Mucosa of stomach (tissue), 1 donor: ENCODE measurements around the gene ANGPTL1.
"Not testable (repeated sequence)": the region's sequence is repeated elsewhere in the genome, so short reads cannot be mapped to it uniquely, and the experiment has no call there.

Experiments used
- H3K27me3 ChIP-seq: one replicate; pipeline ENCODE4 v1.7.0; 2013; ENCODE audit warnings: mild to moderate bottlenecking, low read length; ENCODE audit not compliant: control insufficient read depth, insufficient read depth
- H3K36me3 ChIP-seq: one replicate; pipeline ENCODE4 v1.7.0; 2013; ENCODE audit warnings: low read length; ENCODE audit not compliant: control insufficient read depth, insufficient read depth
- H3K4me1 ChIP-seq: one replicate; pipeline ENCODE4 v1.7.0; 2013; ENCODE audit warnings: mild to moderate bottlenecking, low read length; ENCODE audit not compliant: control insufficient read depth, insufficient read depth
- H3K4me3 ChIP-seq: one replicate; pipeline ENCODE4 v1.7.0; 2013; ENCODE audit warnings: low read length
- H3K9ac ChIP-seq: one replicate; pipeline ENCODE4 v1.7.0; 2013; ENCODE audit warnings: mild to moderate bottlenecking, low read length, moderate library complexity
- H3K9me3 ChIP-seq: one replicate; pipeline ENCODE4 v1.7.0; 2013; ENCODE audit warnings: mild to moderate bottlenecking, low read length, moderate library complexity; ENCODE audit not compliant: control insufficient read depth
- donor health status: Pancreatic carcinoma.

ANGPTL1 gene

GRCh38 chr1:178862864-178863263 lies 8.0 kb downstream of the ANGPTL1 start:
- Histone ChIP-seq H3K4me1 (peaks cover 7% of the 10 kb centered on the region), H3K27me3 (no peaks in the 10 kb centered on the region), H3K36me3 (no peaks in the 10 kb centered on the region), H3K9me3 (no peaks in the 10 kb centered on the region), H3K4me3 (no peak overlapping the region), H3K9ac (no peak overlapping the region)

DNA sequence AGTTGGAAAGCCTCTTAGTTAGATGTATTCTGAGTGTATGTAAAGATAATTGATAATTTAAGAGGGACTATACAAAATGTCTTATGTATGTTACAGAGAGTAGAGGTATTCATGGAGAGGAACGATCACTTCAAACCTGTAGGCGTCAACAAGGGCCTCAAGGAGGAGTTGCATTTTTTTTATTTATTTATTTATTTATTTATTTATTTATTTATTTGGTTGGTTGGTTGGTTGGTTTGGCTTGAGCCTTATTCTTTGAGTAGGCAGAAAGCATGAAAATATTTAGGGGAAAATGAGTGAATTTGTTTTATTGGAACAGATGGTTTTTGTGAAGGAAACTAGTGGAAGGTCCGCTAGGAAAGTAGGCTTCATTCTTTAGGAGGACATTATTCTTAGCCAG lies 8.5 kb downstream of the ANGPTL1 start:
- H3K36me3 ChIP-seq, result no peaks in the 10 kb centered on the region

DNA sequence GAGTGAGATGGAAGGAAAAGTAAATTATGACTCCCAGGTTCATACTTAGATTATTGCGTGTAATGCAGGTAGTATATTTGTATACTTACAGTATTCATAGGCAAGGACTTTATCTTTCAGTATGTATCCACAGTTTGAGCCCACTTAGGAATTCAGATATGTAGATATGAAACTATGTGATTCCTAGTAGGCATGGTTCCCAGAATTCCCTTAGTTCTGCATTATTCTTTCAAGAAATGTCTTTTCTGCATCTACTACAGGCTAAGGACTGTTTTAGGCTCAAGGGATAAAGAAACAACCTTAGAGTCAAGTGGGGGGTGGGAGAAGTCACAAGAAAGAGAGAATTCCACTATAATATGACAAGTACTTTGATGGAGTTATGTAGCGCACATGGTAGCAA lies 13.8 kb downstream of the ANGPTL1 start:
- Histone ChIP-seq H3K27me3 (no peaks in the 10 kb centered on the region), H3K9me3 (no peaks in the 10 kb centered on the region), H3K4me1 (no peaks in the 10 kb centered on the region), H3K9ac (no peak overlapping the region), H3K36me3 (no peaks in the 10 kb centered on the region), H3K4me3 (no peak overlapping the region)

More for the DNA sequence above, 8.5 kb downstream of the ANGPTL1 start:
- H3K9me3 ChIP-seq, result no peaks in the 10 kb centered on the region
- H3K4me1 ChIP-seq, result peaks cover 6% of the 10 kb centered on the region
- no peak overlapping the region for H3K9ac ChIP-seq
- no peak overlapping the region for H3K4me3 ChIP-seq
- no peaks in the 10 kb centered on the region for H3K27me3 ChIP-seq

DNA sequence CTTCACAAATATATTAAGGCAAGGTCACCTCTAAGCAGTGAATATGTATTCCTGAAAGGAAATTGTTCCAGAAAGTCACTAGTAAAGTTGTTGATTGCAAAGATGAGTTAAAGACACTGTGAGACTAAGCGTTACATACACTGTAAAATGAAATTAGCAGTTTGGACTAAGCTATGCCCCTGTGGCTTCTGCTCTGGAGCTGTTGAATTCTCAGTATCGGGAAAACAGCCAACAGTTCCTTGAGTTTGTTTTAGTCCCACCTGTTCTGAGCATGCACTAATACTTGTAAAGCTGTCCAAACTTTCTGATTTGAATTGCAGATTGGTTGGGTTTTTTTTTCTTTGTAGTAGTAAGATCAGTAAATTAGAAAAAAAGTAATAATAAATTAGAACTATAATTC lies 21.0 kb downstream of the ANGPTL1 start:
- Histone ChIP-seq H3K9ac (no peak overlapping the region), H3K36me3 (no peaks in the 10 kb centered on the region), H3K4me3 (no peak overlapping the region), H3K9me3 (no peaks in the 10 kb centered on the region), H3K4me1 (no peaks in the 10 kb centered on the region), H3K27me3 (no peaks in the 10 kb centered on the region)

DNA sequence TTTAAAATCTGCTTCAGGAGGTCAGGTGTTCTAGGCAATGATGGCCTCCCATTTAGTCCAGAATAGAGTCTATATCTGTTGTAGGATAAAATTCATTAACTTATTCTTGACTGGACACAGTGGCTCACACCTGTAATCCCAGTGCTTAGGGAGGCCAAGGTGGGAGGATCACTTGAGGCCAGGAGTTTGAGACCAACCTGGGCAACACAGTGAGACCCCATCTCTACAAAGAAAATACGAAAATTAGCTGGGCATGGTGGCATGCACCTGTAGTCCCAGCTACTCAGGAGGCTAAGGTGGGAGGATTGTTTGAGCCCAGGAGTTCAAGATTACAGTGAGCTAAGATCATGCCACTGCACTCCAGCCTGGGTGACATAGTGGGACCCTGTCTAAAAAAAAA lies 23.0 kb downstream of the ANGPTL1 start:
- not testable (repeated sequence) for H3K4me3 ChIP-seq, H3K9me3 ChIP-seq, H3K27me3 ChIP-seq, H3K4me1 ChIP-seq, H3K9ac ChIP-seq, H3K36me3 ChIP-seq

GRCh38 chr1:178847396-178847849 lies 23.5 kb downstream of the ANGPTL1 start:
- no peaks in the 10 kb centered on the region for H3K9me3 ChIP-seq
- no peaks in the 10 kb centered on the region for H3K36me3 ChIP-seq
- no peak overlapping the region for H3K4me3 ChIP-seq
- H3K4me1 ChIP-seq, result no peaks in the 10 kb centered on the region
- no peaks in the 10 kb centered on the region for H3K27me3 ChIP-seq
- H3K9ac ChIP-seq, result no peak overlapping the region

DNA sequence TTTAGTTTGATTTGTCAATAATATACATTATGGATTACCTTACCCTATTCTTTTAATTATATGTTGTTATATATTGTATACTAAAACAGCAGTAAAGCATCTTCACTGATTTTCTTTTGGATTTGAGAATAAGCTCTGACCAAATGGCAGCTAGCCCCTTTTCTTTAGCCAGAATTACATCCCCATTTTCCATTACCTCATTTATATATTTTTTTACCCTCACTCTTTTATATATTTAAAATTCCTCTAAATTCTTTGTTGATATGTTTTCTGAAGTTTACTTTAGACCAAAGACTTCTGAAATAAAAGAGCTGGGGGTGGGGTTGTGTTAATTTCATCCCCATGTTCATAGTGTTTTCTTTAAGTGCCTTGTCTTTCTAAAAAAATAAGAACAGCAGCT lies 24.6 kb downstream of the ANGPTL1 start:
- Histone ChIP-seq H3K9ac (no peak overlapping the region), H3K4me3 (no peak overlapping the region), H3K36me3 (no peaks in the 10 kb centered on the region), H3K9me3 (no peaks in the 10 kb centered on the region), H3K27me3 (no peaks in the 10 kb centered on the region), H3K4me1 (no peaks in the 10 kb centered on the region)

- no peak overlapping the region for H3K4me3 ChIP-seq
- no peaks in the 10 kb centered on the region for H3K4me1 ChIP-seq
- no peak overlapping the region for H3K9ac ChIP-seq
- H3K36me3 ChIP-seq, result no peaks in the 10 kb centered on the region
- H3K27me3 ChIP-seq, result no peaks in the 10 kb centered on the region
- no peaks in the 10 kb centered on the region for H3K9me3 ChIP-seq
Measured at GRCh38 chr1:178844436-178844835, 26.4 kb downstream of the ANGPTL1 start.

DNA sequence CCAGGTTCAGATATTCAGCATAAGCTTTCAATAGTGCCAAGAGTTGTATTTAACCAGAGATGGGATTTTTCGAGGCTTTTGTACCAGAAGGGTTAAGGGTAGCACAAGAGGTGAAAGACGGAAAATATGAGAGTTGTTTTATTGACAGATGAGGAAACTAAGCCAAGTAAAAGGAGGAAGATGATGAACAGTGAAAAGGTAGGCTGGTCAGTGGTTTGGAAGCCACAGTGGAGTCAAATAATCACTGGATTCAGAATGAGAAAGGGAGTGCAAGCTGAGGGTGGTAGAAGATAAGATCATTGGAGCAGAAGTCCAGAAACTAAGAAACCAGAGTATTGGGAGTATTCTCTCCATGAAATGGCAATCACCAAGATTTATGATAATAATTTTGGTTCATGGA lies 45.7 kb downstream of the ANGPTL1 start:
- no peak overlapping the region for H3K4me3 ChIP-seq
- H3K27me3 ChIP-seq, result no peaks in the 10 kb centered on the region
- no peaks in the 10 kb centered on the region for H3K9me3 ChIP-seq
- H3K36me3 ChIP-seq, result no peaks in the 10 kb centered on the region
- no peak overlapping the region for H3K9ac ChIP-seq
- no peaks in the 10 kb centered on the region for H3K4me1 ChIP-seq

- Histone ChIP-seq H3K4me1 (no peaks in the 10 kb centered on the region), H3K9me3 (no peaks in the 10 kb centered on the region), H3K4me3 (no peak overlapping the region), H3K27me3 (no peaks in the 10 kb centered on the region), H3K36me3 (no peaks in the 10 kb centered on the region), H3K9ac (no peak overlapping the region)
Measured at GRCh38 chr1:178821134-178821866, 49.6 kb downstream of the ANGPTL1 start.

- Histone ChIP-seq H3K9me3 (no peaks in the 10 kb centered on the region), H3K36me3 (no peaks in the 10 kb centered on the region), H3K27me3 (no peaks in the 10 kb centered on the region), H3K4me1 (no peaks in the 10 kb centered on the region), H3K4me3 (no peak overlapping the region), H3K9ac (no peak overlapping the region)
Measured at GRCh38 chr1:178819123-178819522, 51.8 kb downstream of the ANGPTL1 start.

DNA sequence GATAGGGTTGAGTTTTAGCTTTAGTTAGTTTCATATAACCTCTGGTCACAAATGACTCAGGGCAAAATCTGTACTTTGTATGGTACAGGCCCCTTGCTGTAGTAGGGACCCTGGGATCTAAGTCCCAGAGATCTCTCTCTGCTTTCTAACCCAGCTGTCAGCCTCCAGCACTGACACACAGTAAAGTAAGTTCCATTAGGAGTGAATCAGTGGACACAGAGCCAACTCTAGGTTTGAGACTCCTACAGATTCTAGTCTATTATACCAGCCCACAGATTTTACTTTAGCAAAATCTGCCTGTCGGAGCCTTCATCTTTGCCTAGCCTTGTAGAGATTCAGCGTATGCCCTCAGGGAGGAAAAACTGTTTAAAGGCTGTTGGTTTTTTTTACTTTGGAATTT lies 52.5 kb downstream of the ANGPTL1 start:
- Histone ChIP-seq H3K9ac (no peak overlapping the region), H3K27me3 (no peaks in the 10 kb centered on the region), H3K4me3 (no peak overlapping the region), H3K4me1 (no peaks in the 10 kb centered on the region), H3K36me3 (no peaks in the 10 kb centered on the region), H3K9me3 (no peaks in the 10 kb centered on the region)

DNA sequence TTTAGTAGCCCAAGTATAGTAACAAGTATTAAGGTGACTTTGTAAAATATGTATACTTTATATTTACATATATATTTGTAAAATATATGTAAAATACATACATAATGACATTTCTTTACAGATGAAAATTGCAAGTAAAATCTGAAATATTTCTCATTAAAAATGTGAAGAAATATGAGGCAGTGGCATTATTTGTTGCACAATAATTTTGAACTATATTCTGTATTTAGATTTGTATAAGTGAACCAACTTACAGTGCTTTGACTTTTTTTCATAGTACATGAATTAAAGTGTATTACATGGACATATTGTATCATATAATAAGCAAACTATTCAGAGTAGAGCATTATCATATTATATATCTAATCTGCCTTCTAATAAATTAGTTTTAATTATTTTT lies 60.3 kb downstream of the ANGPTL1 start:
- Histone ChIP-seq H3K9ac (no peak overlapping the region), H3K4me1 (no peaks in the 10 kb centered on the region), H3K4me3 (no peak overlapping the region), H3K9me3 (no peaks in the 10 kb centered on the region), H3K36me3 (no peaks in the 10 kb centered on the region), H3K27me3 (no peaks in the 10 kb centered on the region)
